ENCODE measurements around the gene FGF12. TPM values are rescaled to one million over a fixed set of nuclear protein-coding genes. Genes with fewer than 3 reads are reported as not detected.

Gene FGF12
- total RNA-seq, 2 donors from 2014 or later, result 1.5 TPM; not detected in 1

GRCh38 chr3:192212335-192212734 is 515.0 kb downstream of the FGF12 start:
- no peaks in the 10 kb centered on the region for H3K4me1 ChIP-seq (ENCODE audit: control insufficient read depth in 1 of 2, low read depth in 2 of 2)
- no peak overlapping the region for H3K4me3 ChIP-seq
- no peaks in the 10 kb centered on the region for H3K27me3 ChIP-seq (replicated peaks; ENCODE audit: insufficient read depth)
- no peak for DNase-seq (ENCODE audit: low spot score)
- ATAC-seq (ENCODE audit: insufficient number of reproducible peaks, low FRiP score, low read depth), result no peak
- no peaks in the 10 kb centered on the region for H3K36me3 ChIP-seq
- H3K9me3 ChIP-seq, result no peaks in the 10 kb centered on the region
- no peak overlapping the region for H3K27ac ChIP-seq
- no peak for TF ChIP-seq CTCF (IDR thresholded peaks at IDR 0.05)

GRCh38 chr3:192207651-192208050 is 519.7 kb downstream of the FGF12 start:
- DNase-seq (ENCODE audit: low spot score) (no peak), ATAC-seq (ENCODE audit: insufficient number of reproducible peaks, low FRiP score, low read depth) (no peak)
- Histone ChIP-seq H3K9me3 (no peaks in the 10 kb centered on the region), H3K4me3 (no peak overlapping the region), H3K27me3 (replicated peaks; ENCODE audit: insufficient read depth) (no peaks in the 10 kb centered on the region), H3K36me3 (no peaks in the 10 kb centered on the region), H3K27ac (no peak overlapping the region), H3K4me1 (ENCODE audit: control insufficient read depth in 1 of 2, low read depth in 2 of 2) (no peaks in the 10 kb centered on the region)
- TF ChIP-seq CTCF (IDR thresholded peaks at IDR 0.05), result no peak

GRCh38 chr3:192207239-192207638 is 520.1 kb downstream of the FGF12 start:
- H3K27ac ChIP-seq, result no peak overlapping the region
- no peak for ATAC-seq (ENCODE audit: insufficient number of reproducible peaks, low FRiP score, low read depth)
- H3K4me1 ChIP-seq (ENCODE audit: control insufficient read depth in 1 of 2, low read depth in 2 of 2), result no peaks in the 10 kb centered on the region

GRCh38 chr3:192194085-192194484 is 533.3 kb downstream of the FGF12 start:
- Histone ChIP-seq H3K4me3 (no peak overlapping the region), H3K27ac (no peak overlapping the region), H3K9me3 (no peaks in the 10 kb centered on the region), H3K27me3 (replicated peaks; ENCODE audit: insufficient read depth) (no peaks in the 10 kb centered on the region), H3K36me3 (no peaks in the 10 kb centered on the region), H3K4me1 (ENCODE audit: control insufficient read depth in 1 of 2, low read depth in 2 of 2) (no peaks in the 10 kb centered on the region)
- TF ChIP-seq CTCF (IDR thresholded peaks at IDR 0.05), result no peak
- DNase-seq (ENCODE audit: low spot score) (no peak), ATAC-seq (ENCODE audit: insufficient number of reproducible peaks, low FRiP score, low read depth) (no peak)

More at GRCh38 chr3:192207239-192207638, 520.1 kb downstream of the FGF12 start:
- H3K36me3 ChIP-seq, result no peaks in the 10 kb centered on the region
- H3K4me3 ChIP-seq, result no peak overlapping the region
- H3K27me3 ChIP-seq (replicated peaks; ENCODE audit: insufficient read depth), result no peaks in the 10 kb centered on the region
- no peaks in the 10 kb centered on the region for H3K9me3 ChIP-seq
- TF ChIP-seq CTCF (IDR thresholded peaks at IDR 0.05), result no peak
- DNase-seq (ENCODE audit: low spot score), result no peak

- TF ChIP-seq CTCF (IDR thresholded peaks at IDR 0.05), result no peak
- Histone ChIP-seq H3K9me3 (no peaks in the 10 kb centered on the region), H3K36me3 (no peaks in the 10 kb centered on the region), H3K27ac (no peak overlapping the region), H3K4me3 (no peak overlapping the region), H3K27me3 (replicated peaks; ENCODE audit: insufficient read depth) (no peaks in the 10 kb centered on the region), H3K4me1 (ENCODE audit: control insufficient read depth in 1 of 2, low read depth in 2 of 2) (no peaks in the 10 kb centered on the region)
- ATAC-seq (ENCODE audit: insufficient number of reproducible peaks, low FRiP score, low read depth) (no peak), DNase-seq (ENCODE audit: low spot score) (no peak)
Measured at GRCh38 chr3:192188218-192188835, 539.0 kb downstream of the FGF12 start.

Measured in thoracic aorta (tissue), 2 donors.